Endometrial microvascular endothelial cells (primary cell): ENCODE measurements around the gene BACH2. TPM values are rescaled to one million over a fixed set of nuclear protein-coding genes. Genes with fewer than 3 reads are reported as not detected.

Experiments
- in situ Hi-C: cut with HindIII; loops from 2 replicates; pipeline ENCODE4 v1.10.0; 2017; ENCODE audit warnings: low sequenced_read_pairs, low pct_unique_long_range_greater_than_20kb; ENCODE audit errors: inconsistent ontology term
- total RNA-seq: library from RNA; depleted of rRNA; stranded (reverse); fragments of >200 nt; gene quantifications from one replicate; pipeline ENCODE4 v1.2.3, GENCODE V29; 2015; ENCODE audit errors: inconsistent ontology term

The BACH2 gene
- total RNA-seq, 1 donor from 2014 or later, result 1.6 TPM

- in situ Hi-C loops, result no loop called here
Observed at GRCh38 chr6:89952686-89953085, 344.0 kb downstream of the BACH2 start.

- in situ Hi-C loops, result no loop called here
Observed at GRCh38 chr6:89952105-89952671, 344.5 kb downstream of the BACH2 start.

GRCh38 chr6:89951574-89952104 is 345.0 kb downstream of the BACH2 start:
- in situ Hi-C loops, result no loop called here

GRCh38 chr6:89950879-89951391 is 345.7 kb downstream of the BACH2 start:
- in situ Hi-C loops, result no loop called here

- in situ Hi-C loops, result no loop called here
Observed at GRCh38 chr6:89950446-89950845, 346.2 kb downstream of the BACH2 start.

GRCh38 chr6:89948876-89949275 is 347.8 kb downstream of the BACH2 start:
- in situ Hi-C loops, result no loop called here

- in situ Hi-C loops, result no loop called here
Observed at GRCh38 chr6:89944826-89945407, 351.7 kb downstream of the BACH2 start.

- in situ Hi-C loops, result no loop called here
Observed at GRCh38 chr6:89944181-89944755, 352.4 kb downstream of the BACH2 start.

GRCh38 chr6:89942601-89943000 is 354.0 kb downstream of the BACH2 start:
- in situ Hi-C loops, result no loop called here

- in situ Hi-C loops, result no loop called here
Observed at GRCh38 chr6:89941763-89942497, 354.7 kb downstream of the BACH2 start.

GRCh38 chr6:89941031-89941762 is 355.4 kb downstream of the BACH2 start:
- in situ Hi-C loops, result no loop called here

- in situ Hi-C loops, result no loop called here
Observed at GRCh38 chr6:89940225-89941027, 356.2 kb downstream of the BACH2 start.

GRCh38 chr6:89939144-89939543 is 357.5 kb downstream of the BACH2 start:
- in situ Hi-C loops, result no loop called here

- in situ Hi-C loops, result no loop called here
Observed at GRCh38 chr6:89938014-89938413, 358.6 kb downstream of the BACH2 start.

GRCh38 chr6:89936177-89936576 is 360.5 kb downstream of the BACH2 start:
- in situ Hi-C loops, result no loop called here

GRCh38 chr6:89934685-89935366 is 361.8 kb downstream of the BACH2 start:
- in situ Hi-C loops, result no loop called here

GRCh38 chr6:89932245-89932802 is 364.3 kb downstream of the BACH2 start:
- in situ Hi-C loops, result no loop called here
